Tibial artery (tissue), 4 donors: ENCODE results near the gene RPF1.
"Not testable (repeated sequence)": the region's sequence is repeated elsewhere in the genome, so short reads cannot be mapped to it uniquely, and the experiment has no call there.

ENCODE experiments used
- DNase-seq, 2 donors: peaks; one replicate each; pipeline ENCODE4 v3.0.0-alpha.2; 2019
- H3K27ac ChIP-seq, 2 donors: fragments of 200-600 bp; sonication (generic) in 1 of 2; 1 replicate in 1 of 2; 2 replicates in 1 of 2; pipeline ENCODE4 v1.5.1; 2018 to 2019; ENCODE audit warnings: mild to moderate bottlenecking in 1 of 2
- H3K27me3 ChIP-seq, 2 donors: fragments of 200-600 bp; sonication (generic) in 1 of 2; one replicate each; pipeline versions ENCODE4 v1.5.1 to v1.6.0; 2016 to 2019
- H3K36me3 ChIP-seq, 3 donors: fragments of 200-600 bp; sonication (generic) in 2 of 3; one replicate each; pipeline ENCODE4 v1.5.1; 2016 to 2019; ENCODE audit warnings: mild to moderate bottlenecking in 2 of 3
- H3K4me1 ChIP-seq, 4 donors: fragments of 200-600 bp; sonication (generic) in 2 of 4; 1 replicate in 3 of 4; 2 replicates in 1 of 4; pipeline ENCODE4 v1.5.1; 2016 to 2019
- H3K4me3 ChIP-seq, 2 donors: fragments of 200-600 bp; sonication (generic) in 1 of 2; 1 replicate in 1 of 2; 2 replicates in 1 of 2; pipeline ENCODE4 v1.5.1; 2018 to 2019; ENCODE audit warnings: mild to moderate bottlenecking in 2 of 2
- H3K9me3 ChIP-seq, 3 donors: fragments of 200-600 bp; sonication (generic) in 1 of 3; one replicate each; pipeline ENCODE4 v1.5.1; 2016 to 2019
- intact Hi-C: fragments of 100-400 bp; cut with DNase I; formaldehyde crosslinking; loops from one replicate; pipeline ENCODE4 v1.15.0; 2023; ENCODE audit warnings: low total_unique reads
- TF ChIP-seq, protein P1 (sequence below), 2 experiments: fragments of 200-600 bp in 1 of 2; fragments of 450-650 bp in 1 of 2; IDR thresholded peaks; one replicate each; pipeline ENCODE4 v1.5.1; 2017 to 2019; ENCODE audit warnings: antibody characterized with exemption in 2 of 2, mild to moderate bottlenecking in 1 of 2, moderate library complexity in 1 of 2

Gene RPF1

DNA sequence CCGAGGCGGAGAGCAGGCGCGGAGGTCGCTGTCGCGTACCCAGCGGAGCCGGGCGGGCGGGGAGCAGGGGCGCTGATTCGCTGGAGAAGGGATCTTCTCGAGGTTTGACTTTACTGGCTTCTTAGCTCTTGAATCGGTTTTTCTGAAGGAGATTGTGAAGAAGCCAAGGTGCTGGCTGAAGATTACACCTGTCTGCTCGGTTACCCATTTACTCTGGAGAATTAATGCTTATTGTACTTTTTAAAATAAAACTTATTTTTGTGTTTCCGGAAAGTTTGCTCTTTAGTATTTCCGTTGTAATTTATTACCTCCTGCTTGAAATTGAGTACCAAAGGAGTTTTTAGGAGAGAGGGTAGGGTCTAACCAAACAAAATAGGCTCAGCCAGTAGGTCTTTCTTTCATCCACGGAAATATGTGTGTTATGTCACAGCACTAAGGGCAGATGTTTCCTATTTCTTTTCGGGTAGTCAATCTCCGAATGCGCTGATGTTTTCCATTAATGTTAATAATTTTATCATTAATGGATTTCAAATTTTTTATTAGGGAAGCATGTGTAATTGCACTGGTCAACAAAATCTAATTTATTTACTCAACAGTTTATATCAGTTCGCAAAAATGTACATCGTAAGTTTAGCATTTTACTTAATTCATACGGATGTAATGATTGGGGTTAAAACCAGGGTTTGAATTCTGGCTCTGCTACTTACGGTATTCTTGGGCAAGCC lies 27.8 kb downstream of the RPF1 start:
- Histone ChIP-seq H3K9me3 (no peaks in the 10 kb centered on the region), H3K27ac (peak overlapping the region; percentile 86 to 97), H3K4me1 (peaks cover 0 to 28% (median 19%) of the 10 kb centered on the region in 4 donors), H3K36me3 (no peaks in the 10 kb centered on the region), H3K27me3 (no peaks in the 10 kb centered on the region), H3K4me3 (peak overlapping the region; percentile 61 to 76)
- TF ChIP-seq, protein P1, sequence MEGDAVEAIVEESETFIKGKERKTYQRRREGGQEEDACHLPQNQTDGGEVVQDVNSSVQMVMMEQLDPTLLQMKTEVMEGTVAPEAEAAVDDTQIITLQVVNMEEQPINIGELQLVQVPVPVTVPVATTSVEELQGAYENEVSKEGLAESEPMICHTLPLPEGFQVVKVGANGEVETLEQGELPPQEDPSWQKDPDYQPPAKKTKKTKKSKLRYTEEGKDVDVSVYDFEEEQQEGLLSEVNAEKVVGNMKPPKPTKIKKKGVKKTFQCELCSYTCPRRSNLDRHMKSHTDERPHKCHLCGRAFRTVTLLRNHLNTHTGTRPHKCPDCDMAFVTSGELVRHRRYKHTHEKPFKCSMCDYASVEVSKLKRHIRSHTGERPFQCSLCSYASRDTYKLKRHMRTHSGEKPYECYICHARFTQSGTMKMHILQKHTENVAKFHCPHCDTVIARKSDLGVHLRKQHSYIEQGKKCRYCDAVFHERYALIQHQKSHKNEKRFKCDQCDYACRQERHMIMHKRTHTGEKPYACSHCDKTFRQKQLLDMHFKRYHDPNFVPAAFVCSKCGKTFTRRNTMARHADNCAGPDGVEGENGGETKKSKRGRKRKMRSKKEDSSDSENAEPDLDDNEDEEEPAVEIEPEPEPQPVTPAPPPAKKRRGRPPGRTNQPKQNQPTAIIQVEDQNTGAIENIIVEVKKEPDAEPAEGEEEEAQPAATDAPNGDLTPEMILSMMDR (IDR thresholded peaks at IDR 0.05), result no peak
- no peak for DNase-seq
- intact Hi-C loops, result loop anchor here (5.0 to 10.0 kb wide), 3 partner anchors 65 to 188 kb away; partner anchors contain the start of genes CTBS and SSX2IP

DNA sequence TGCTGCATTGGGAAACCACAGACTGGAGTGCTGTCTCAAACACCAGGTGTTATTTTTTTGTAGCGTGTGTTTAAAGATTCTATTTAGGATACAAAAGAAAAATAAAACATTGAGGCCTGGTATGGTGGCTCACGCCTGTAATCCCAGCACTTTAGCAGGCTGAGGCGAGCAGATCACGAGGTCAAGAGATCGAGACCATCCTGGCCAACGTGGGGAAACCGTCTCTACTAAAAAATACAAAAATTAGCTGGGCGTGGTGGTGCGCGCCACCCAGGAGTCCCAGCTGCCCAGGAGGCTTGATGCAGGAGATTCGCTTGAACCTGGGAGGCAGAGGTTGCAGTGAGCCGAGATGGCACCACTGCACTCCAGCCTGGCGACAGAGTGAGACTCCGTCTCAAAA lies 28.8 kb downstream of the RPF1 start:
- H3K27ac ChIP-seq, H3K27me3 ChIP-seq, H3K4me3 ChIP-seq, DNase-seq, H3K9me3 ChIP-seq, H3K36me3 ChIP-seq: not testable (repeated sequence)
- intact Hi-C loops, result loop anchor here (5.0 to 10.0 kb wide), 3 partner anchors 64 to 187 kb away; partner anchors contain the start of genes CTBS and SSX2IP
- H3K4me1 ChIP-seq, result peaks cover 0 to 18% (median 15%) of the 10 kb centered on the region in 4 donors

DNA sequence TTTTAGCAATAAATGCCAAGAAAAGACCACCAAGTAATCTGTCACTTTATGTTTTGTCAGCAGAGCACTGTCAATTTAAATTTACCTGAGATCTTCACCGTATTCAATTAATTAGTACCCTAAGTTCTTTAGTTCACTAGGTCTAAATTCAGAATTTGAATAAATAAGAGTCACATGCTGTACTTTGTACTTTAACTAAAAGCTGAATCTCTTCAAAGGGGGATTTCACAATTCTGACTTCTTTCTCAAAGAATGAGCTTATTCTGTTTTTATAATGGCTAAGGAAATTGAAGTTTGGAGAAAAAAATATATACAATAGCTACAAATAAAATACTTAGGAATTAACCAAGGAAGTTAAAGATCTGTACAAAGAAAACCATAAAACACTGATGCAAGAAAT lies 29.4 kb downstream of the RPF1 start:
- DNase-seq, result no peak
- no peak overlapping the region for H3K27ac ChIP-seq
- H3K9me3 ChIP-seq, result no peaks in the 10 kb centered on the region
- no peaks in the 10 kb centered on the region for H3K36me3 ChIP-seq
- H3K4me3 ChIP-seq, result no peak overlapping the region
- intact Hi-C loops, result loop anchor here (5.0 to 10.0 kb wide), 3 partner anchors 64 to 186 kb away; partner anchors contain the start of genes CTBS and SSX2IP
- H3K4me1 ChIP-seq, result peaks cover 0 to 12% (median 11%) of the 10 kb centered on the region in 4 donors
- TF ChIP-seq, protein P1 (IDR thresholded peaks at IDR 0.05), result no peak
- no peaks in the 10 kb centered on the region for H3K27me3 ChIP-seq

DNA sequence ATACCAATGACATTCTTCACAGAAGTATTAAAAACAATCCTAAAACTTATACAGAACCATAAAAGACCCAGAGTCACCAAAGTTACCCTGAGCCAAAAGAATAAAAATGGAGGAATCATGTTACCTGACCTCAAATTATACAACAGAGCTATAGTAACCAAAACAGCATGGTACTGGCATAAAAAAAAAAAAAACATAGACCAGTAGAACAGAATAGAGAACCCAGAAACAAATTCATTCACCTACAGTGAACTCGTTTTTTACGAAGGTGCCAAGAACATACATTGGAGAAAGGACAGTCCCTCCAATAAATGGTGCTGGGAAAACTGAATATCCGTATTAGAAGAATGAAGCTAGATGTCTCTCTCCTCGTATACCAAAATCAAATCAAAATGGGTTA lies 30.0 kb downstream of the RPF1 start:
- Histone ChIP-seq H3K4me1 (peaks cover 0 to 7% (median 6%) of the 10 kb centered on the region in 4 donors), H3K36me3 (no peaks in the 10 kb centered on the region), H3K27ac (no peak overlapping the region), H3K9me3 (no peaks in the 10 kb centered on the region), H3K27me3 (no peaks in the 10 kb centered on the region), H3K4me3 (no peak overlapping the region)
- TF ChIP-seq, protein P1 (IDR thresholded peaks at IDR 0.05), result no peak
- intact Hi-C loops, result loop anchor here (5.0 to 10.0 kb wide), 3 partner anchors 63 to 186 kb away; partner anchors contain the start of genes CTBS and SSX2IP
- DNase-seq, result no peak

DNA sequence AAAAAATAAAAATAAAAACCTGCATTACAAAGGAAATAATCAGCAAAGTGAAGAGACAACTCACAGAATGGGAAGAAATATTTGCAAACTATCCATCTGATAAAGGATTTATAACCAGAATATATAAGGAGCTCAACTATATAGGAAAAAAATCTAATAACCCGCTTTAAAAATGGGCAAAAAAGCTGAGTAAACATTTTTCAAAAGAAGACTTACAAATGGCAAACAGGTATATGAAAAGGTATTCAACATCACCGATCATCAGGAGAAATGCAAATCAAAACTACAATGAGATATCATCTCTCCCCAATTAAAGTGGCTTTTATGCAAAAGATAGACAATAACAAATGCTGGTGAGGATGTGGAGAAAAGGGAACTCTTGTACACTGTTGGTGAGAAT lies 31.1 kb downstream of the RPF1 start:
- DNase-seq, result no peak

DNA sequence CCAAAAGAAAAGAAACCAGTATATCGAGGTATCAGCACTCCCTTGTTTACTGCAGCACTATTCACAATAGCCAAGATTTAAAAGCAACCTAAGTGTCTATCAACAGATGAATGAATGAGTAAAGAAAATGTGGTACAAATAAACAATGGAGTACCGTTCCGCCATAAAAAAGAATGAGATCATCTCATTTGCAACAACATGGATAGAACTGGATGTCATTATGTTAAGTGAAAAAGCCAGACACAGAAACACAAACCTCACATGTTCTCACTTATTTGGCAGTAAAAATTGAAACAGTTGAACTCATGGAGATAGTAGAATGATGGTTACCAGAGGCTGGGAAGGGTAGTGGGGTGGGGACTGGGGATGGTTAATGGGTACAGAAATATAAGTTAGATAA lies 31.6 kb downstream of the RPF1 start:
- H3K4me3 ChIP-seq, result no peak overlapping the region
- peaks cover 0 to 4% (median 0%) of the 10 kb centered on the region in 4 donors for H3K4me1 ChIP-seq
- TF ChIP-seq, protein P1 (IDR thresholded peaks at IDR 0.05), result no peak
- no peak for DNase-seq
- H3K27ac ChIP-seq, result no peak overlapping the region
- H3K9me3 ChIP-seq, result no peaks in the 10 kb centered on the region
- intact Hi-C loops, result no loop called here
- no peaks in the 10 kb centered on the region for H3K27me3 ChIP-seq
- H3K36me3 ChIP-seq, result no peaks in the 10 kb centered on the region

More for the DNA sequence above, 31.1 kb downstream of the RPF1 start:
- H3K36me3 ChIP-seq, result no peaks in the 10 kb centered on the region
- TF ChIP-seq, protein P1 (IDR thresholded peaks at IDR 0.05), result no peak
- H3K27ac ChIP-seq, result no peak overlapping the region
- H3K4me1 ChIP-seq, result peaks cover 0 to 4% (median 0%) of the 10 kb centered on the region in 4 donors
- no peak overlapping the region for H3K4me3 ChIP-seq
- intact Hi-C loops, result no loop called here
- no peaks in the 10 kb centered on the region for H3K9me3 ChIP-seq
- H3K27me3 ChIP-seq, result no peaks in the 10 kb centered on the region
